NCI-H226 (cell line): ENCODE data around the gene GPR63.
"Not testable (repeated sequence)": the region's sequence is repeated elsewhere in the genome, so short reads cannot be mapped to it uniquely, and the experiment has no call there.

ENCODE experiments used
- DNase-seq: peaks from one replicate; pipeline ENCODE4 v3.0.0-alpha.2; 2015

The GPR63 gene, protein sequence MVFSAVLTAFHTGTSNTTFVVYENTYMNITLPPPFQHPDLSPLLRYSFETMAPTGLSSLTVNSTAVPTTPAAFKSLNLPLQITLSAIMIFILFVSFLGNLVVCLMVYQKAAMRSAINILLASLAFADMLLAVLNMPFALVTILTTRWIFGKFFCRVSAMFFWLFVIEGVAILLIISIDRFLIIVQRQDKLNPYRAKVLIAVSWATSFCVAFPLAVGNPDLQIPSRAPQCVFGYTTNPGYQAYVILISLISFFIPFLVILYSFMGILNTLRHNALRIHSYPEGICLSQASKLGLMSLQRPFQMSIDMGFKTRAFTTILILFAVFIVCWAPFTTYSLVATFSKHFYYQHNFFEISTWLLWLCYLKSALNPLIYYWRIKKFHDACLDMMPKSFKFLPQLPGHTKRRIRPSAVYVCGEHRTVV

DNA sequence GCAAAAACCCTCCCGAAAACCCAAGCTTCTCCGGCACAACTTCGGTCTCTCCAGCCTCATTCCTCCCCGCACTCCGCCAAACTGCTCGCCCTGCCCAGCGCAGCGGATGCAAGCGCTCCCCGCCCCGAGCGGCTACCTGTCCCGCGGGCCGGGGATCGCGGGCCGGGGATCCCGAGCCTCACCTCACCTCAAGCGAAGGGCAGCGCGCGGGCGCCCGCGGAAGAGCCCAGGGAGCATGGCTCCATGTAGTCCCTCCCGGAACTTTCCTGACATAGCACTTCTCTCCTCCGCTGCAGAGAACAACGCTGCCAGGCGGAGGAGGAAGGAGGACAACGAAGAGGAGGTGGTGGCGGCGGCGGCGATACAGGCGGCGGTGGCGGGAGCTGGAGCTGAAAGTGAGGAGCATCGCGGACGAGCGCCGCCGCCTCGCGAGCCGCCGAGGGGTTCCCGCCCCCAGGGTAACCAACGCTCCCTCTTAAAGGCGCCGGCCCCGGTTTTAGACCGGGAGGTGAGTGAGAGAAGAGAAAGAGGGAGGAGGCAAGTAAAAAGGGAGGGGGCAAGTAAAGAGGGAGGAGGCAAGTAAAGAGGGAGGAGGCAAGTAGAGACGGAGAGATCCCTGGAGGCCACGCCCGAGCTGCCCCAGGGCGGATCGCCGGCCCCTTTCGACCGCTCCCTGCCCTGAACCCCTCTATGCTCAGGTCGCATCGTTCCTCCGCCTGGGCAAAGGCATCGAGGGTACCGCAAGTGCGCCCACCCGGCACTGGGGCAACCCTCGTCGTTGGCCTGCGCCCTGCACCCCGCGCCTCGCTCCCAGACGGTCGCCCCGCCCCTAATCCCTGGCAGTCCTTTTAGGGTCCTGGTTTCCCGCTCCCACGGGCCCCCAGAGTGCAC lies at the start of gene GPR63:
Gene GPR63, minus strand, starts transcription at position 397 of the 891 bp plus-strand sequence. CDS start 37,746 bp downstream, outside the sequence.
- DNase-seq = peak; percentile 78

DNA sequence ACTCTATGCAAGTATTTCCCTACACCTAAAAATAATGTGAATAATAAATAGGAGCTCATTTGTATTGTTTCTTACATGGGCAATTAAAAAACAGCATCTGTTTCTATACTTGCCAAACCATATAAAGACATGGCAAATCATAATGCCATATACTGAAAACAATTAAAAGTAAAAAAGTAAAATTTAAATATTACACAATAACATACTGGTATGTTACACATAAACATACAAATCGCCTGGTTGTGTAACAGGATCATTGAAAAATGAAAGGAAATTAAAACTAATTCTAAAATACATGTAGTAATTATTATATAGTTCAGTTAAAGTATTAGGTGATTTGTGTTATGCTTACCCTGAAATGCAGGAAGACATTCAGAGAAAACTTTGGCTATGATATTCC lies 49.2 kb upstream of the GPR63 start:
- no peak for DNase-seq

DNA sequence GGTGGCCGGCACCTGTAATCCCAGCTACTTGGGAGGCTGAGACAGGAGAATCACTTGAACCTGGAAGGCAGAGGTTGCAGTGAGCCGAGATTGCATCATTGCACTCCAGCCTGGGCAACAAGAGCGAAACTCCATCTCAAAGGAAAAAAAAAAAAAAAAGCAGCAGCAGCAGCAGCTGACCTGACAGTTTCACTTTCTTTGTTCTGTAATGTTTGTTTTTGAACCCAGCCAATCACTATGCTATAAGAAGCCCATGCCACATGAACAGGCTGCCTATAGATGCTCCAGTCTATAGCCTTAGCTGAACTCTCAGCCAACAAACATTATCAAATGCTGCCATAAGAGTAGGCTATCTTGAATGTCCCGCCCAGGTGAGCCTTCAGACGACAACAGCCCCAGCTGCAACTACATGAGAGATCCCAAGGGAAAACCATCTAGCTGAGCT lies 47.9 kb upstream of the GPR63 start:
- not testable (repeated sequence) for DNase-seq

DNA sequence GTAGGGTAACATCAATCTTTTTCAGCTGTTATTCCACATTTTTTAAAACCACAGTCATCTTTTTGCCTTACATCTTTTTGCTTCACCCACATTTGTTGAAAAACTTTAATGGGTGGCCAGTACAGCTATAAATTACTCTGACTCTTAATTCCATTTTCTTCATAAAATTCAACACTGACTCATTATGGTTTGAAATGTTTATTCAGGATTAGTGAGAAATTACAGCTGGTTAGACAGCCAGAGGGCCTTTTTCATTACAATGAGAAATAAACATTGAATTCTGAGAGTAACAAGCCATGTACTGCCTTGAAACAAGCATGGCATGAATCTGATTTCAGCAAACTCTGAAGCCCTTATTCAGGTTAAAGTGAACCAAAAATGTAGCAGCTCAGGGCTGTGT lies 40.9 kb upstream of the GPR63 start:
- no peak for DNase-seq

DNA sequence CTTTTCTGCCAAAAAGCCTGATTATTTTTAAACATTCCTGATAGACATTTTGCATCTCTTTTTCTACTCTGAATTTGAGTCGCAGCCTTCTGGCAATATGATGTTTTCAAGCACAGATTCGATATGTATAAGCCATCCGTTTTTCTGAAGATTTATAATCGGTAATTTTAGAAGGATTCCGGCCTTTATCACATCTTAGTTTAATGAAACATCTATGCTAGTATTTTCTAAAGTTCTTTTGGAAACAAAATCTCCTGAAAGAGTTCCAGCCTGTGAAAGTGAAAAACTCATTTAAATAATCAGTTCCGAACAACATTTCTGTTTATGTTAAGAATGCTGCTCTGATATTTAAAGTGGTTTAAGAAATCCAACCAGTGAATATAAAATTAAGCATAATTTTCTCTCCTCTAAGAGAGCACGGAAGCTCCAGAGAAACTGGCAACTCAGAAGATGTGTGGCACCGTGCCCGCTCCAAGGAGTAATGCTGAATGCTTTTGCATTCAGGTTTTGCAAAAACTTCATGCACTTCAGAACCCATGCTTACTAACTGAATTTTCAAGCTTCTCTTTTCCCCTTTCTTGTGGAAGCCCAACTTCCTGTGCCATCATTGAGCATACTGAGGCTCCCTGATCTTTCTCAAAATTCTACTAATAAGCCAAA lies 39.7 kb upstream of the GPR63 start:
- no peak for DNase-seq

GRCh38 chr6:96872976-96873375 lies 35.7 kb upstream of the GPR63 start:
- DNase-seq = no peak

DNA sequence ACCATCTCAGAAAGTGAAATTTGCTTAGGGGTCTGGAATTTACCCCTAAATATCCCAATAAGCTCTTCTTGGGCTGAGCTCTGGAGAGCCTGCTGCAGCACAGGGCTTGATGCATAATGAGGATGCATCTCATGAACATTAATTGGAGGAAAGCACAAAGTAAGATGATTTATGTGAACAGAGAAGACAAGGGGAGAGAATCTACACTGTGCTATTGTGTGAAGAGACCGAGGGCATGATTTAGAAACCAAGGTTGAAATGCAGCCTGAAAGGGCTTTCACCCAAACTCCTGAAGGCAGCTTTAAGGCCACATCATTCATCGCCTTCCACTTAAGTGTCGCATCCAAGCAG lies 27.8 kb upstream of the GPR63 start:
- DNase-seq = no peak

DNA sequence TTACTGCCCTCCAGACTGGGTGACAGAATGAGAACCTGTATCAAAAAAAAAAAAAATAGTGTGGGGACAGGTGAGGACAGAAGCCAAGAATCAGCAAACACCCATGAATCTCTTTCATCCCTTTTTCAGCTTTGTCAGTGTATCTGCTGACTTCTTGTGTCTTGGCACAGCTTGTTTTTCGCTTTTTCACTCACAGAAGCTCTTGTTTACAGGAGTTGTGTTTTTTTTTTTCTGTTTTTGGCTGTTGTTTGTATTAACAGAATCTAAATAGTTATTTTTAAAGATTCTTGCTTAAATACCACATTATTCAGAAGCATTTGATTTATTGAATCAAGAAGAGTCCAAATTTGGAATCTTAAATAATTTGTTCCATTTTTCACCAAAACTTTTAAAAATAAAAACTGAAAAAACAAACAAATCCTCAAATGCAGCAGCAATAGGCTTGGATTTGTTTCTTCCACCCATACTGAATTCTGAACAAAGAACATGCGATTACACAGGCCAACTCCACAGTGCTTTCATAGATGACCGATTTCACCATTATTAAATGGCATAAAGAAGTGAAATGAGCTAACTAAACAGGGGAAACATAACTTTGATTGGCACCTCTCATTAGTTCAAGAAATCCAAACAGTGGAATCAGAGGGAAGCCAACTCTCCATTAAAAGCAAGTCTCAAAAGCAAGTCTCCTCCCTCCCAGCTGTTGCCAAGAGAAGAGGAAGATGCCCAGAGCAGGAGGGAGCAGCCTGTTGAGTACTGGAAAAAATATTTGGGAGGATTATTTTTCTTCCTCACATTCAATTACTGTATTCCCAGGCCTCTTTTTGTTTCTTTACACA lies 27.2 kb upstream of the GPR63 start:
- no peak for DNase-seq

GRCh38 chr6:96862560-96862959 lies 25.3 kb upstream of the GPR63 start:
- DNase-seq = no peak

GRCh38 chr6:96861588-96861987 lies 24.3 kb upstream of the GPR63 start:
- no peak for DNase-seq

GRCh38 chr6:96856856-96857255 lies 19.6 kb upstream of the GPR63 start:
- no peak for DNase-seq

GRCh38 chr6:96853083-96853482 lies 15.8 kb upstream of the GPR63 start:
- DNase-seq = no peak

GRCh38 chr6:96852605-96853004 lies 15.3 kb upstream of the GPR63 start:
- DNase-seq = no peak

GRCh38 chr6:96851858-96852257 lies 14.6 kb upstream of the GPR63 start:
- no peak for DNase-seq

DNA sequence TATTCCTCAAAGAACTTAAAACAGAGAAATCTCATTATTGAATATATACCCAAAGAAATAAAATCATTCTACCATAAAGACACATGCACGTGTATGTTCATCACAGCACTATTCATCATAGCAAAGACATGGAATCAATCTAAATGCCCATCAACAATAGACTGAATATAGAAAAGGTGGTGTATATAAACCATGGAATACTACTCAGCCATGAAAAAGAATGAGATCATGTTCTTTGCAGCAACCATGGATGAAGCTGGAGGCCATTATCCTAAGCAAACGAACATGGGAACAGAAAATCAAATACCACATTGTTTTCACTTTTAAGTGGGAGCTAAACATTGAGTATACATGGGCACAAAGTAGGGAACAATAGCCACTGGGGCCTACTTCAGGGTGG lies 12.3 kb upstream of the GPR63 start:
- no peak for DNase-seq

GRCh38 chr6:96844530-96844929 lies 7.3 kb upstream of the GPR63 start:
- DNase-seq = no peak

- DNase-seq = no peak
Observed at GRCh38 chr6:96841345-96841744, 4.1 kb upstream of the GPR63 start.

DNA sequence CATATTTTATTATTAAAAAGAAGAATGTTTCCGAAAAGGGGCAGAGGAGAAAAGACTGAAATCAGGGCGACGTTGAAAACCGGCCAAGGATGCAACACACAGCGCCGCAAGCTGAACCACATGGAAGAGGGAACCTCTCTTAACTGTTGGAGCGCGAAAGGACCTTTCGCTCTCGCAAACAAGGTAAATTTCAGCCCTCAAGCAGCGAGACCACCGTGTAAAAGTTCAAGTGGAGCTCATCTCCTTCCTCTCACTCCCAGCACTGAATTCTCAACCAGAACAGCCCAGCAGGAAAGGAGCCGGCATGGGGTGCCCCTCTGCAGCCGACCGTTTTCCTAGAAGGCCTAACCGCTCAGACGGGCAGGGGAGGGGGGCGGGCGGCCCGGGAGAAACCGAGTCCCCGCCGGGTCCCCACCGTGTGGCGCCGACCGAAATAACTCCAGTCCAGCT lies 621 bp downstream of the GPR63 start:
- no peak for DNase-seq

DNA sequence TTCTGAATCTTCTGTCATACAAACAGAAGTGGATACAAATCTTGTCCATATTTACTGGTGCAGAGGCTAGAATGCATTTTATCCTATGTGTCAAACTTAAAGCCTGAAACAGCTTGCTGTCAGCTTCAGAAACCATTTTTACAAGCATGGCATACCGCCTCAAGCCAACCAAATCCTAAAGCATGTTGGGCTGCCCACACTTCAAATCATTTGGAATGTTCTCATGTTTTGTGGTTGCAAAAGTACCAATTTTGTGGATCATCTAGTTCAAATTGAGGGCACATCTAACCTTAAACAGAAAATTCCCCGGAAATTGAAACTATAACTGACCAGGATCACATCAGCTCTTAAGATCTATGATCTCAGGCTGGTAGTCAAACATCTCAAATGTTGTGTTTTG lies 3.2 kb downstream of the GPR63 start:
- DNase-seq = no peak

- DNase-seq = no peak
Observed at GRCh38 chr6:96832780-96833179, 4.5 kb downstream of the GPR63 start.

DNA sequence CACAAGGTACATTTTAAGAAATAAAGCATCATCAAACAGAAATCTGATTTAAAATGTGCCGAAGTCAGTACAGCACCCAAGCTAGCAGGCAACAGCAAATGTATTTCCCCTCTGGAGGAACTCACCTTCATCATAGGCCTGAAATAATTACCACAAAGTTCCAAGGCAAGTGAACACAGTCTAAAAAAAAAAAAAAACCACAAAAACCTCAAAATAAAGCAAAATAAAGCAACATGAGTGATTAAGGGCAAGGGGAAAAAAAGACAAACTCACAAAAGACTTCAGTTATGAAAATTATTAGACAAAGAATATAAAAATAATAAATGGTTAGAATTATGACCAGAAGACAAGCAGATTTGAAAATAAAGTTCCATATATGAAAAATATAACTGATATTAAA lies 10.4 kb downstream of the GPR63 start:
- DNase-seq = no peak

GRCh38 chr6:96823743-96824142 lies 13.5 kb downstream of the GPR63 start:
- no peak for DNase-seq
